ENCODE measurements around the gene STIMATE. TPM values are rescaled to one million over a fixed set of nuclear protein-coding genes. Genes with fewer than 3 reads are reported as not detected.

Gene STIMATE
- total RNA-seq, 4 donors from 2014 or later = 15.9 to 25.7 (median 19.3) TPM

- Histone ChIP-seq H3K36me3 (peaks cover 50% of the 10 kb centered on the region), H3K27ac (no peak overlapping the region)
- WGBS = 88% methylated on average over 7 of the region's 7 CpGs
Measured at GRCh38 chr3:52847726-52848125, 49.6 kb downstream of the STIMATE start.

GRCh38 chr3:52847241-52847640 is 50.1 kb downstream of the STIMATE start:
- no peak for DNase-seq (ENCODE audit: low spot score in 2 of 2)
- no peaks in the 10 kb centered on the region for H3K27me3 ChIP-seq
- peaks cover 51% of the 10 kb centered on the region for H3K36me3 ChIP-seq
- no peak for TF ChIP-seq EP300 (IDR thresholded peaks at IDR 0.05)
- no peak for TF ChIP-seq CTCF (IDR thresholded peaks at IDR 0.05)
- TF ChIP-seq POLR2A (IDR thresholded peaks at IDR 0.05) = no peak
- TF ChIP-seq POLR2AphosphoS5 (IDR thresholded peaks at IDR 0.05) = no peak
- peaks cover 31% of the 10 kb centered on the region for H3K4me1 ChIP-seq
- no peak overlapping the region for H3K4me3 ChIP-seq
- no peaks in the 10 kb centered on the region for H3K9me3 ChIP-seq
- WGBS = 90% methylated on average over 6 of the region's 6 CpGs
- H3K27ac ChIP-seq = no peak overlapping the region

More at GRCh38 chr3:52847726-52848125, 49.6 kb downstream of the STIMATE start:
- Histone ChIP-seq H3K27me3 (no peaks in the 10 kb centered on the region), H3K4me3 (no peak overlapping the region), H3K9me3 (no peaks in the 10 kb centered on the region), H3K4me1 (peaks cover 28% of the 10 kb centered on the region)
- no peak for TF ChIP-seq EP300 (IDR thresholded peaks at IDR 0.05)
- TF ChIP-seq POLR2A (IDR thresholded peaks at IDR 0.05) = no peak
- no peak for TF ChIP-seq CTCF (IDR thresholded peaks at IDR 0.05)
- TF ChIP-seq POLR2AphosphoS5 (IDR thresholded peaks at IDR 0.05) = no peak
- DNase-seq (ENCODE audit: low spot score in 2 of 2) = no peak

GRCh38 chr3:52846432-52846965 is 50.8 kb downstream of the STIMATE start:
- Histone ChIP-seq H3K9me3 (no peaks in the 10 kb centered on the region), H3K4me1 (peaks cover 31% of the 10 kb centered on the region), H3K4me3 (no peak overlapping the region), H3K27ac (no peak overlapping the region), H3K36me3 (peaks cover 51% of the 10 kb centered on the region), H3K27me3 (no peaks in the 10 kb centered on the region)
- no peak for TF ChIP-seq CTCF (IDR thresholded peaks at IDR 0.05)
- TF ChIP-seq EP300 (IDR thresholded peaks at IDR 0.05) = no peak
- no peak for TF ChIP-seq POLR2AphosphoS5 (IDR thresholded peaks at IDR 0.05)
- no peak for TF ChIP-seq POLR2A (IDR thresholded peaks at IDR 0.05)
- 78% methylated on average over 15 of the region's 15 CpGs for WGBS
- no peak for DNase-seq (ENCODE audit: low spot score in 2 of 2)

GRCh38 chr3:52845691-52846431 is 51.5 kb downstream of the STIMATE start:
- Histone ChIP-seq H3K9me3 (no peaks in the 10 kb centered on the region), H3K4me3 (no peak overlapping the region), H3K36me3 (peaks cover 51% of the 10 kb centered on the region), H3K27ac (peak overlapping the region; percentile 58), H3K27me3 (no peaks in the 10 kb centered on the region), H3K4me1 (peaks cover 31% of the 10 kb centered on the region)
- DNase-seq (ENCODE audit: low spot score in 2 of 2) = no peak
- peak in 1 of 2 donors; percentile 36 for TF ChIP-seq CTCF (IDR thresholded peaks at IDR 0.05)
- no peak for TF ChIP-seq POLR2AphosphoS5 (IDR thresholded peaks at IDR 0.05)
- 72% methylated on average over 7 of the region's 7 CpGs for WGBS

GRCh38 chr3:52845157-52845556 is 52.2 kb downstream of the STIMATE start:
- no peak for DNase-seq (ENCODE audit: low spot score in 2 of 2)
- H3K9me3 ChIP-seq = no peaks in the 10 kb centered on the region
- no peak overlapping the region for H3K4me3 ChIP-seq
- H3K27ac ChIP-seq = peak overlapping the region; percentile 58
- H3K4me1 ChIP-seq = peaks cover 31% of the 10 kb centered on the region
- H3K36me3 ChIP-seq = peaks cover 51% of the 10 kb centered on the region
- 51% methylated on average over 6 of the region's 6 CpGs for WGBS
- H3K27me3 ChIP-seq = no peaks in the 10 kb centered on the region
- TF ChIP-seq EP300 (IDR thresholded peaks at IDR 0.05) = no peak
- TF ChIP-seq POLR2A (IDR thresholded peaks at IDR 0.05) = no peak
- no peak for TF ChIP-seq POLR2AphosphoS5 (IDR thresholded peaks at IDR 0.05)
- TF ChIP-seq CTCF (IDR thresholded peaks at IDR 0.05) = no peak
